HG02870 (cell line): Measurements from ENCODE around the gene GTF2E1.
"Not testable (repeated sequence)": the region's sequence is repeated elsewhere in the genome, so short reads cannot be mapped to it uniquely, and the experiment has no call there.

ENCODE experiments used
- ATAC-seq: cut with Tn5 transposase; IDR thresholded peaks from one replicate; pipeline ENCODE4 v1.9.1; 2021; ENCODE audit warnings: mild to moderate bottlenecking, moderate library complexity; ENCODE audit not compliant: unreplicated experiment

The GTF2E1 gene

DNA sequence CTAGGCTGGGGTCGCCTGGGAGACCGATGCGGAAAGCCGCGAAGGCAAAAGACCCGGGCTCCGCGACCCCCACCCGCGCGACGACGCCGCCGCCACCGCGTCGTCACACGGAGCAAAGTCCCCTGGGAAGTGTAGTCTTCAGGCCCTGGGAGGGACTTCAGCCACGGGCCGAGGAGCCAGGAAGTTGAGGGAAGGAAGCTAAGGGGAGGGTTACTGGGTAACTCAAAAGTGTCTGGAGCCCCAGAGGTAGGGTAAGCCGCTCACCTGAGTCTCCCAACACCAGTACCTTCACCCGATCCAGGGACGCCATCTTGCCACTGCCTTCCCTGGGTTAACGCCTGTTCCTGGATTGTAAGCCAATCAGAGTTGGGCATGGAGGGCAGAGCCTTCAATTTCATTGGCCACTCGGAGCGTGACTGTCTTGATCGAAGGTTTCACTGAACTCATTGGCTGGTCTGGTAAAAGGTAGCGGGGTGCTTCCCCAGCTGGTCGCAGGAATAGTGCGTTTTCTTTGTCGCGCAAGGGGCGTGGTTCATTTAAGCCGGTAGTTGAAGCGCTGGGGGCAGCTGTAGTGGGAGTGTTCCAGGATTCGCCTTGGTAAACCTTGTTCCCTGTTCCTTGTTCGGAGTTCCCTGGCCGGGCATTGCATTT is at the start of gene GTF2E1, which contains the start of gene RABL3:
Gene GTF2E1 (plus strand): TSS at position 547 of the 651 bp plus-strand sequence. CDS start 7,809 bp downstream, outside the sequence.
Gene RABL3 (minus strand): TSS at position 319 of the 651 bp plus-strand sequence. CDS start 9 bp downstream, at position 310.
- ATAC-seq = peak; percentile 98

DNA sequence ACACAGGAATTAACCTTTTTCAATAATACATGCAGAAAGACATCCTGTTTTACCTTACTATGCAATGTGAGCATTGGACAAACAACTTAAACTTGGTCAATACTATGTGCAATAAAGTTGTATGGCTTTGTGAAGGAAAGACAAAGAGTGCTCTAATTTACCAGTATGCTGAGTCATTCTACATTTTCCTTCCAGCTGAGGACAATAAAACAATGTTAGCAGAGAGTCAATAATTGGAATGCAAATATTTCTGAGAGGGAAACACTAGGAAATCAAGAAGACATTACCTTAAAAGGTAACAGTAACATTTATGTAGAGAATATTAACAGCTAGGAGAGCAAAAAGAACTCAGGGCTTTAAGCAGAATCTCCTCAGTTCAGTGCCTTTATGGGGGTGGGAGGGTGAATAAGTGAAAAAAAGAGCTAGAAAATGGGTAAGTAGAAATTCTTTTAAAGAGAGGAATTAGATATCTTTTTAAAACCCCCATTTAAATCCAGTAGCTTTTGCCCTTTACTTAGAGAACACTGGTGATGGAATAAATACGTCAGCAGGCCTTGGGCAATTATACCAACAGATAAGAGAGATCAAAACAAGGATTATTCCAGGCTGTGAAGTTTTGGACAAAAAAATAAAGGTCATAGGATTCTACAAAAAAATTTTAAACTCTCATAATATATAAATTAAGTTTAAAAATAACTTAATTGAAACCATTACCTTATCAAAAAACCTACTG is 48.9 kb upstream of the GTF2E1 start:
- no peak for ATAC-seq

DNA sequence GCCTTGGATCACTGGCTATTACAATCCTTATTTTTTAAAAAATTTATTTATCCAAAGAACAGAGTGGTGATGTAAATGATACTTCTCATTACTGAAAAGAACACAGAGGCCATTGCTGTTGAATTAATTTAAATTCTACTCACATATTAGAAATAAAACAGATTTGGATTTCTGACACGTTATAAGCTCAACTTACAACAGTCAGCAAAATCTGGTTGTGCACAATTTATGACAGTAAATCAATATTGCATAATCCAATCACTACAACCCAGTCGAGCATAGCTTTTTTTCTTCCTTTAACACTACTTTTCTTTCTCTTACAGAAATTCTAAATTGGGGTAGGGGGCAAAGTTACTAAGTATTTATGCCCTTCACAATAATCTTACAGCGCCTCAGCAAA is 43.2 kb upstream of the GTF2E1 start:
- ATAC-seq = no peak

DNA sequence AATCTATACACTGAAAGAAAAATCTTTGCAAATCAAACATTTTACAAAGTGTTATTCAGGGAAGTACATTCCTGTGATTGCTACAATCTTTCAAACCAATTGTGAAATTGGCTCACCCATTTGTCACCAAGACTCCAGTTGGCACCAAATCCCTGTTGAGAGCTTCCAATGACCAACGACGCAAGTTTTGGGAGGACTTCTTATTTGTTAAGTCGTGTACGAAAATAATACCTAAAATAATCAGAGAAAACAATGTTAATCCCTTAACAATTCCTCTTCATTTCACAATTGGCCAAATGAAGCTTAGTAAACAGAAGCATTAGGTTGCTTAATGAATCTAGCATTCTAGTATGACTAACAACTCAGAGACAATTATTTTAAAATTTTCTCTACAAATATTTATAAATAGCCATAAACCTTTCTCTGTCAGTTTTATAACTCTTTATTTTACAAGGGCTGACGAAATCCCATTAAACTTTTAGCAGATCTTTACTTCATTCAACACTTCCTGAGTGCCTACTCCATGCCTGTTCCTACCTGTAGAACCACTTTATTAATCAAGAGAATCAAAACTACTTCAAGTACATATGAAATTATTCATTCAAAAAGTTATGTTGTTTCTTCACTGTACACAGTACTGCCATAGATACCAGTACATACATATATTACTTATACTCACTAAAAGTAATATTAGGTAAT is 36.5 kb upstream of the GTF2E1 start:
- ATAC-seq = no peak

DNA sequence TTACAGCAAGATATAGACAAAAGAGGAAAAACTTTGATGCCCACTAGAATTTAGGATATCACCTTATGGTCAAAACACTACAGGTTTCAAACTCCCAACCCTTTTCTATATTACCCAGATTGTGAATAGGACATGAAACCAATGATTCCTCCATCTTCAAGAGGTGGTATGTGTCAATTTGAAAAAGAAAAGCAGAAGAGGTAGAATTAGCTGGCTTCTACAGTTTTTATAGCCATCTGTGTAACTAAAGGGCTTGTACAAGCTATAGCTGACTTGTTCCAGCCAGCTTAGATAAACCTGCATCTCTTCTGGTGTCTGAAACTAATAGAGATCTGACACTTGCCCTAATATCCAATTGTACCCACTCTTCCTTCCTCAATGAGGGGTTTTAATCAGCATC is 35.6 kb upstream of the GTF2E1 start:
- ATAC-seq = no peak

DNA sequence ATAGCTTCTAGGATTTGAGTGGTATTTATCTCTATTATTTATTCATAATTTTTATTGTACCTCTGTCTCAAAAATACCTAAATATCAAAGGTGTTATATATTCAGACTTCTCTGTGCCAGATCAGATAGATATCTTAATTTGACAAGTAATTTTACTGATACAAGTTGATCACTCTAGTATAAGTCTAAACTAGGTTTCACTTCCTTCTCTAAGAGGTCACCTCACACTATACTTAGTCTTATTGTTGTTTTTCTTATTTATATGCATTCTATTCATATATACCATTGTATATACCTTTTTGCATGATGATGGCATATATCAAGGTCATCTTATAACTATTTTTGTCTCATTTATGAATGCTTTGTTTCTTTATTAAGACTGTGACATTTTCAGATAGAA is 34.1 kb upstream of the GTF2E1 start:
- ATAC-seq = peak; percentile 74

DNA sequence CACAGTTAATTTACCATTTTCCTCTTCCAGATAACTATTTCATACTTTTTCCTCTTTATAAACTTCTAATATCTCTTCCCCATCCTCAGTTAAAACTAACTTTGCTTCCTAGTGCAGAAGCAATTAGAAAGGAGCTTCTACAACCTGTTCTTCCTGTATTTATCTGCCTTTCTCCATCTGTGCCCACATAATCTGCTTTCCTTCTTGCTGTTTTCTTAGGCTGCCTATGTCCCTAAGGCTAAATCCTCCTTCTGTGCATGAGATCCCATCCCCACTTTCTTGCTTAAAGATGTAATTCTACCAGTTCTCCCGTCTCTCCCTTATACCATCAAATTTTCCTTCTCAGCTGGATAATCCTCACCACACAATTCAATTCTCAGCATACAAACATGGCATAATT is 32.2 kb upstream of the GTF2E1 start:
- ATAC-seq = no peak

DNA sequence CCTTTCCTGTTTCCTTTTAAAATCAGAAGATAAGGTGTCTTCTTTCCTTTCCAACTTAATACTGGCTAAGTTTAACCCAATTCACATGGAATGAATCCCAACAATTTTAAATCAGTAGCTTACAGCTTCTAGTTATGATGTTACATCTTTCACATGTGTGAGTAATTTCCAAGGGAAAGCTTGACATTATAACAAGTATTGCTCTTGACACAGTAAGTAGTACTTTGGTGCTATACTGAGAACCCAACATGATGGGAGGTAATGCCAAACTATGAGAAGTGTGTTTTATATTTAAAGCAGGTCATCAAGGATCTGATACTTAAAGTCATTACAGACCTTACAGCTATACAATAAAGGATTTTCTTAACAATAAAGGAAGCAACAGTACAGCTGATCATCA is 29.3 kb upstream of the GTF2E1 start:
- no peak for ATAC-seq

DNA sequence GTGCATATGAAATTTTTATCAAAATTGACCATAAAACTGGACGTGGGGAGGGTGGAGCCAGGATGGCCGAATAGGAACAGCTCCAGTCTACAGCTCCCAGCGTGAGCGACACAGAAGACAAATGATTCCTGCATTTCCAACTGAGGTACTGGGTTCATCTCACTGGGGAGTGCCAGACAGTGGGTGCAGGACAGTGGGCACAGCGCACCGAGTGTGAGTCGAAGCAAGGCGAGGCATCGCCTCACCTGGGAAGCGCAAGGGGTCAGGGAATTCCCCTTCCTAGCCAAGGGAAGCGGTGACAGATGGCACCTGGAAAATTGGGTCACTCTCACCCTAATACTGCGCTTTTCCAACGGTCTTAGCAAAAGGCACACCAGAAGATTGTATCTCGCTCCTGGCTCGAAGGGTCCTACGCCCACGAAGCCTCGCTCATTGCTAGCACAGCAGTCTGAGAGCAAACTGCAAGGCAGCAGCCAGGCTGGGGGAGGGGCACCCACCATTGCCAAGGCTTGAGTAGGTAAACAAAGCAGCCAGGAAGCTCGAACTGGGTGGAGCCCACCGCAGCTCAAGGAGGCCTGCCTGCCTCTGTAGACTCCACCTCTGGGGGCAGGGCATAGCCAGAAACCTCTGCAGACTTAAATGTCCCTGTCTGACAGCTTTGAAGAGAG is 23.2 kb upstream of the GTF2E1 start:
- ATAC-seq = not testable (repeated sequence)

DNA sequence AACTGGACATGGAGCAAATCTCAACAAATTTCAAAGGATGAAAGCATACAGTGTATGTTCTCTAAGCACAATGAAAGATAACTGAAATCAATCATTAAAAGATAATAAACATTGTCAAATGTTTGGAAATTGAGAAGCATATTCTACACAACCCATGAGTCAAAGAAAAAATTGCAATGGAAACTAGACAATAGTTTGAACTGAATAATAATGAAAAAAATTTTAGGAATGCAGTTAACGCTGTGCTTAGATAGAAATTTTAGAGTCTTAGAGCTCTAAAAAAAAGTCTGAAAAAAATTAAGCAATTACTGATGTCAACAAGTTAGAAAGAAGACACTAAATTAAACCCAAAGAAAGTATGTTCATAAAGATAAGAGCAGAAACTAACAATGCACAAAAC is 15.8 kb upstream of the GTF2E1 start:
- ATAC-seq = no peak

DNA sequence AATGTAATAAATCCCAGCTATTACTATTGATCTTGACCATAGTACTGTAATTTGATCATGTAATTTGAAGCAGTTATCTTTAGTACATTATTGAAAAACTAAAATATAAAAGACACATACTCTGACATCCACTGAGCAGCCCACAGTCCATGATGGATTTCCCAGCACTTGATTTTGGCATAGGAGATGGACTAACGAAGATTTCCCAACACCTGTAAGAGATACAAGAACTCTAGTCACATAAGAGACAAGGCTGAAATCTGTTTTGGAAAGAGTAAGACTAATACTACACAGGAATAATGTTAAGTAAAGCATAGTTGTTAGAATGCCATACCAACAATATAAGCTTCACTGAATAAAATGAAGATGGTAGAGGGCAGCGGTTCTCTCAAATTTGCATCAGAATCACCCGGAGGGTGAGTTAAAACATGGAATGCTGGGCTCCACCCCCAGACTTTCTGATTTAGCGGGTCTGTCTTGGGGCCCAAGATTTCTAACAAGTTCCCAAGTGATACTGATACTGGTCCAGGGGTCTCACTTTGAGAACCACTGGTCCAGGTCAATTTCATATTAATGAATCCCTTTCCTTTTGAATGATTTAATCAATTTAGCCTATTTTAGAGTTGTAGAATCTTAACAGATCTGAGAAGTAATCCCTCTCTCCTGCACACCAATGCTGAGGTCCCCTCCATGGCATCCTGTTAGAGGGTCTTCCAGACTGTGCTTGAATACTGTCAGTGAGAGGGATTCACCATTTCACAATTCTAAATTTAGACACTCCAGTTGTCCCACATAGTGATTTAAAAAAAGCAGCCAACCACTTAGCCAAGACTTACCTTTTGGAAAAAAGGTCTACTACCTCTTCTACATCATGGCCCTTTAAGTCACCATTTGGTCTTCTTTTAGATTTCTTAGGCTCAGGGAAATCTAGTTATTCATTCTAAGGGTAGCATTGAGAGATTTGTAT is 11.7 kb upstream of the GTF2E1 start:
- ATAC-seq = no peak

DNA sequence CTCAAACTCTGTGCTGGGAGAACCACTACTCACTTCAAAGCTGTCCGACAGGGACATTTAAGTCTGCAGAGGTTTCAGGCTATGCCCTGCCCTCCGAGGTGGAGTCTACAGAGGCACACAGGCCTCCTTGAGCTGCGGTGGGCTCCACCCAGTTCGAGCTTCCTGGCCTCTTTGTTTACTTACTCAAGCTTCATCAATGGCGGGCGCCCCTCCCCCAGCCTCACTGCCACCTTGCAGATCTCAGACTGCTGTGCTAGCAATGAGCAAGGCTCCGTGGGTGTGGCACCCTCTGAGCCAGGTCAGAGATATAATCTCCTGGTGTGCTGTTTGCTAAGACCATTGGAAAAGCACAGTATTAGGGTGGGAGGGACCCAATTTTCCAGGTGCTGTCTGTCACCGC is 4.5 kb upstream of the GTF2E1 start:
- not testable (repeated sequence) for ATAC-seq

DNA sequence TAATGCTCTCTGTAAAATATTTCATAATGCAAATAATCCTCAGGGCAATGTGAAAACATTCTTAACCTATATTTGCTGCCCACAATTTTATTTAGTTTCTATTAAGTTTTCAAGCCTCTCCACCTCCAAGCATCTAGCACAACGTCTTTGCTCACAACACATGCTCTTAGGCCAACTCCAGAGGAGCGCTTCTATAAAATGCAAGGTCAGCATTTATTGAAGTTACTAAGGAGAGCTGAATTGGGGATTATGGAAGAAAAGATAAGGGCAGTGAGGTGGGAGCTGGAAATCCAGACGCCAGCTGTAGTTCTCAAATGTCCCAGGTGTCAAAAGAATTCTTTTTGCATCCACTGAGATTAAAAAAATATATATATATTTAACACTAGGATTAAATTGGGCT is 1.2 kb upstream of the GTF2E1 start:
- ATAC-seq = no peak

DNA sequence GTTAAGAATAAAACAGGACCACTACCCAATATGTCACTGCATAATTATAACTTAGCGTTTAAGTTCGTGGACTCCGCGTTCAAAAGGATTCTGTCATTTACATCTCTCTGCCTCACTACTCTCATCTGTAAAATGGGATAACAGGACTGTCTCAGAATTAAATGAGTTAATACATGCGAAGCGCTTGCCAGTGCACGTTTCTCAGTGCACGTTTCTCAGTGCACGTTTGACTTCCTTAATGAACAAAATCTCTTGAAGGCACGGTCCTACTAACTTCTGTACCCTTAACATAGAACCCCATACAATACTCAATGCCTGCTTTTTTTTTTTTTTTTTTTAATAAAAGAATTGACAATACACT is 727 bp upstream of the GTF2E1 start:
- peak; percentile 9 for ATAC-seq

DNA sequence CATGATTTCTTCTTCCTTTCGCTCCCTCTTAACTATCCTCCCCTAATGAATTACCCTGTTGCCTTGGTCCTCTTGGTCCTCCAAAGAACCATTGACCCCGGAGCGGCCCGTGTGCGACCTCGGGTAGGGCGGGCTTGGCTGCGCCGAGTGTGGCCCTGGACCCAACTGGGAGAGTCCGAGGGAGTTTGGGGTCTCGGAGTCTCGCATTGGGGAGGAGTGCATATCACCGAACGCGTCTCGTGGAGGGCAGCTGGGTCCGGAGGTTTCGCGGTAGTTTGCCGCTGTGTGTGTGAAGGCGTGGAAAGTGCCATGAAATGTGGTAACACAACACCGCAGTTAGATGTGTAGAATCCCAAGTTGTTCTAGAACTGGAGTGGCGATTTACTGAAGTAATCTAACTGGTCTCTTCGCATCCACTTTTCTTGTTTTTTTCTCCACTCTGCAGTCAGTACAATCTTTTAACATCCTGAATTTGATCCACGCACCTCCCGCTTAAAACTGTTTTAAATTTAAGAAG is 363 bp downstream of the GTF2E1 start:
- peak; percentile 11 for ATAC-seq

DNA sequence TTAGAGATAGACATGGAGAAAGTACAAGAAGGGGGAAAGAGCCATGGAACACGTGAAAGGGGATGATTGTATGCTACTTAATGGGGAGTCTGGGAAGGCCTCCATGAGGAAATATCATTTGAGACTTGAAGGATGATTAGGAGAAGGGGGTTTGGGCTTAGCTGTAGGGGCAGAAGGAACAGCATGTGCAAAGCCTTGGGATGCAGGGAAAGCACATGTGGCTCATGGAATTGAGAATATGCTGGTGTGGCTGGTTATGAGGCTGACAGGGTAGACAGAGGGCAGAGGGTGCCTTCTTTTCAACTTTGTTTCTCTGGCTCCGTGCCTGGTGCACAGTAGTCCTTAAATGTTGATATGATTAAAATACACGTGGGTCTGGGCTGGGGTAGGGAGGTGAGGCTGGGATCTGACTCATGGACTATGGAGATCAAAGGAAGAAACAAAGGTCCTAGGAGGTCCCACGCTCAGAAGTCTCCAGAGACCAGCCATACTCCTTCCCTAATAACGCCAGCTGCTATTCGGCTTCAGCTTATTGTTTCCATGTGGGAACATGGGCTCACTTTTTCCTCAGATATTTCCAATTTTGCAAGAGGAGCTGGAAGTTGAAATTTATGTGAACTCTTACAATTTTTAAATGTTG is 1.1 kb downstream of the GTF2E1 start:
- no peak for ATAC-seq

DNA sequence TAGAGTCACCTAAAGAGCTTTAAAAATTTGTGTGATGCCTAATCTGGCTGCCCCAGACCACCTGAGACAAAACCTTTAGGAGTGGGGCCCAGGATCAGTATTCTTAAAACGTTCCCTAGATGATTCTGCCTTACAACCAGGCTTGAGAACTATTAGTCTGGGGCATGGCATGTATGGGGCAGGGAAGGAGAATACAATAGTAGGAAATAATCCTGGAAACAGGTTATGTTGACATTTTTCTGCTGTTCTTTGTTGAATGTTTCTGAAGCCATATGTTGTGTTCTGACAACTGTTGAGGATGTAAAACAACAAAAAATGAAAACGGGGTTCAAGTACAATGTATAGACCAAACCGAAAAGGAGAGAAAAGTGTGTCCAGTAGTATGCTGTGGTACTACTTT is 2.9 kb downstream of the GTF2E1 start:
- no peak for ATAC-seq

DNA sequence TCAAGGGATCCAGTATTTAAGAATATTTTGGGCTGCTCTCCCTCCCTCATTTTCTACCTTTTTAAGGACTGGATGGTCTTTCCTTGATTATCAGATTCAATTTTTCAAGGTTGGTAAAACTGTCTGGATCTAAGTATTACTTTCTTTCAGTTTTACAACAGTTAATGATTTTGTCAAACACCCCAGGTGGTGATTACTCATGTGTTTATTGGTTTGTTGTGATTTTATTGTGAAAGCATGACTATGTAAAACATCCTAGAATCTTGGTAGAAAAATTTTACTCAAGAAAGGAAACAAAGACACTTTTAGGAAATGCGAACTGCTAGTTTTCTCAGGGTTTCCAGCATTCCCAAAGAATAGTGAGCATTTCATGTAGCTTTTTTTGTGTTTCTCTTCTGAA is 7.3 kb downstream of the GTF2E1 start:
- ATAC-seq = no peak

DNA sequence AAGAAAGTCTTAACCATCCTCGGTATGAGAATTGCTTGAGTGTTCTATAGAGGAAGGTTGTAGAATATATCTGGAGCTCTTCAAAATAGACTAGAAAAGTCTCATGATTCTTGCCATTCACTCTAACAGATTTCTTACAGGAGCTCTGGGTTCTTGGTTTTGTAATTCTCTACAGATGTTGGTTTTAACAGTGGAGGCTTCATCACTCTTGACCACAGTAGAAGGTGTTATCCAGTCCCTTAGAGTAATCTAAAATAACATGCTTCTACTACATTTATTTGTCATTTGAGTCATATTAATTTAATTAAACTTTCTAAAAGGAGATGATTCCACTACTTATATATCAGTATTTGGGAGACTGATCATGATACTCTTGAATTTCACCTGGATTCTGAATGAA is 9.7 kb downstream of the GTF2E1 start:
- ATAC-seq = no peak

DNA sequence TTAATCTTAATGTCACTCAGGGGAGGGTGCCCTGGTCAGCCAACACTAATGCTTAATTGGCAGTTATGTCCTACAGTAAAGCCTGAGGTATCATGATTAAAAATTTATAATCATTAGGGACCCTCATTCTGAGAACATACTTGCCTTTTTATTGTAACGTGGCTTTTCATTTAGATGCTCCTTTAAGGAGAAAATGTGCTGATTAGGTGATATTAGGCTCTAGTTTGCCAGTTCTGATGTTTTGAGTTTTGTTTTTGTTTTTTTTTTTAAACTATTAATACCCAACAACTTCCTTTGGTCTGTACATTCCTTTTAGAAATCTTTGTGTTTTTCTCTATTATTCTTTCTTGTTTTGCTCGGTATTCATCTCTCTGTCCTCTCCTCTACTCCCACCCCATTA is 10.3 kb downstream of the GTF2E1 start:
- ATAC-seq = no peak
